ENCODE measurements around the gene CKAP2L.

CKAP2L gene, protein sequence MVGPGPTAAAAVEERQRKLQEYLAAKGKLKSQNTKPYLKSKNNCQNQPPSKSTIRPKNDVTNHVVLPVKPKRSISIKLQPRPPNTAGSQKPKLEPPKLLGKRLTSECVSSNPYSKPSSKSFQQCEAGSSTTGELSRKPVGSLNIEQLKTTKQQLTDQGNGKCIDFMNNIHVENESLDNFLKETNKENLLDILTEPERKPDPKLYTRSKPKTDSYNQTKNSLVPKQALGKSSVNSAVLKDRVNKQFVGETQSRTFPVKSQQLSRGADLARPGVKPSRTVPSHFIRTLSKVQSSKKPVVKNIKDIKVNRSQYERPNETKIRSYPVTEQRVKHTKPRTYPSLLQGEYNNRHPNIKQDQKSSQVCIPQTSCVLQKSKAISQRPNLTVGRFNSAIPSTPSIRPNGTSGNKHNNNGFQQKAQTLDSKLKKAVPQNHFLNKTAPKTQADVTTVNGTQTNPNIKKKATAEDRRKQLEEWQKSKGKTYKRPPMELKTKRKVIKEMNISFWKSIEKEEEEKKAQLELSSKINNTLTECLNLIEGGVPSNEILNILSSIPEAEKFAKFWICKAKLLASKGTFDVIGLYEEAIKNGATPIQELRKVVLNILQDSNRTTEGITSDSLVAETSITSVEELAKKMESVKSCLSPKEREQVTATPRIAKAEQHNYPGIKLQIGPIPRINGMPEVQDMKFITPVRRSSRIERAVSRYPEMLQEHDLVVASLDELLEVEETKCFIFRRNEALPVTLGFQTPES

DNA sequence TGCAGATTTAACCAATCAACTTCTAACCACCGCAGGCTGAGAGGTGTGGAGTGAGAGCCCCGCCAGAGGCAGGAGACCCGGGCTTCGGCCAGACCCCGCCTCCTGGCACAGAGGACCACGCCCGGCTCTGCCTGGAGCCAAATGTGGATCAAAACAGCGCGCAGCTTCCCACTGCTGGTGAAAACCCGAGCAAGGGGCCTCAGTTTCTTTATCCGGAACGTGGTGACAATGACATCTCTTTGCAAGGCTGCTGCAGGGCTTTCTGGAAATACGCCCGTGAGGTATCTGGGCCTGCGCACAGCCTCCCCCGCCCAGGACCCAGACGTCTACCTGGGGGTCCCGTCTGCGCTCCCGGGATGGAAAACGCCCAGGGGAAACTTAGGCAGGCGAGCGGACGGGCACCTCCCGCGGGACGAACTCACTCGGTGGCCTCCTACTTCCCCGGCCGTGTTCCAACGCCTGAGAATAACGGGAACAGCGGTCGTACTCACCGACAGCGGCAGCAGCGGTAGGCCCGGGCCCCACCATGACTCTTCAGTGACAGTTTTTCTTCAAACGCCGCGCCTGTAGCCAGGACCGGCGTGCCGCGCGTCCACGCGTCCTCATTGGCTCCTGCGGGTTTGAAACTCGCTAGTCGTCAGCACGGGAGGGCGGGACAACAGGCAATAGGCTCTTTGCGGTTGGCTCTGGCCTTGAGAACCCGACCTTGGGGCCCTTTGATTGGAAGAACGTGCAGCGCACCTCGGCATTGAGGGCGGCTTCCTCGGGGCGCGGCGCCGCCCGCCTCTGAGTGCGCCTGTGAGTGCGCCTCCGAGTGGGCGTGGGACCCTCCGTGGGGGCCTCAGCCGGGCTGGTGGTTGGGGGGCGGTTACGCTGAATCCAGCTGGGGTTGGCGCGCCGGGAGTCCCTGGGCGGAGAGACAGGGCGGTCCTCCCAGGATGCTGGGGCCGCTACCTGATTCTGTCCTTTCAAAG is at the start of gene CKAP2L:
Gene CKAP2L (minus strand): TSS at position 539 of the 974 bp plus-strand sequence. CDS start 11 bp downstream, at position 528.
- H3K27ac ChIP-seq, result peak within 1 kb of the TSS; percentile 80
- TF ChIP-seq ZFX (IDR thresholded peaks at IDR 0.05; ENCODE audit: borderline replicate concordance) (no peak), CTCF (IDR thresholded peaks at IDR 0.05) (no peak; the same call in 1 of the 2 replicates)

DNA sequence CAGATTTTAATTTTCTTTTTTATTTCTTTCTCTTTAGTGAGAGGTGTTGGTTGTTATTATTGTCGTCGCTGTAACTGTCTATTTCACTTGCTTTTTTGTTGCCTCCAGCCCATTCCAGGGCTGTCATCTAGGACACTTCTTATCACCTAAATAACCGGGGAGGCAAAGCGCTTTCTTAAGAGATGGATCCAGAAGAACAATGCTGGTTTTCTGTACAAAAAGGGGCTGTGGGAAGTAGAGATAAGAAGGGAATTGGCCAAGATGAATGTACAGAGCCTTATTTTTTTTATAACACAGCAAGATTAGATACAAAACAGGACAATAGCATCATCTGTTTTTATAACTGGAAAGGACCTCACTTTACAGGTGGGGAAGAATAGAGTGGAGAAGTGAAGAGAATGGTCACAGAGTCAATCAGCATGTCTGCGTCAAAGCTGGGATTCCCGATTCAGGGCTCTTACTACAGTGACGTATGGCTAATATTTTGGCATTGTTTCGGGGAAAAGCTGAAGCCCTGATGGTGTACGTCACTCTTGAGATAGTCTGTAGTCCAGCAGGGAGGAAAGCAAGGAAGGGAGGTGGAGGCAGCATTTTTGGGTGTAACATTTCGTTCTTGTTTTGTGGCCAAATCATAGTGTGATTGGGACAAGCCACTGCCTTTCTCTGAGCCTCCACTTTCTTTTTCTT is 49.0 kb upstream of the CKAP2L start:
- no peak overlapping the region for H3K27ac ChIP-seq
- no peak for TF ChIP-seq CTCF (IDR thresholded peaks at IDR 0.05)
- TF ChIP-seq ZFX (IDR thresholded peaks at IDR 0.05; ENCODE audit: borderline replicate concordance), result no peak

GRCh38 chr2:112812318-112813267 is 48.2 kb upstream of the CKAP2L start:
- TF ChIP-seq ZFX (IDR thresholded peaks at IDR 0.05; ENCODE audit: borderline replicate concordance) (no peak), CTCF (IDR thresholded peaks at IDR 0.05) (no peak)
- no peak overlapping the region for H3K27ac ChIP-seq

DNA sequence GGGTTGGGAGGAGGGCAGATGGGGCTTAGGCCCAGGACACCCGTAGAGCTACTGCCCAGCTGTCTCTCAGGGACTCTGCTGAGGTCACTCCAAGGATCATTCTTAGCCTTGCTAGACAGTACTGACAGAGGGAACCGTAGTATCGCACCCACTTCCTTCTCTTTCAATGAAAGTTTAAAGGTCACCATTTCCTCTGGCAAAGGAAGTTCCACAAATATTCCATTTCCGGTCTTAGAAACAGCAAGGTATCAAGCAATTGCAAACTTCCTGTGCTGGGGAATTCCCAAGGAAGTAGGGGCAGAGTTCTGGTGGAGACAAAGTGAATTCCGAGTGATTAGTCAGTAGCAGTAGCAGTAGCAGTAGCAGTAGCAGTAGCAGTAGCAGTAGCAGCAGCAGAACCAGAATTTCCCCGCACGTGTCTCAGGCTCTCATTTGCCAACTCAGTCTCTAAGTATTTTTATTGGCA is 47.5 kb upstream of the CKAP2L start:
- H3K27ac ChIP-seq, result no peak overlapping the region
- TF ChIP-seq ZFX (IDR thresholded peaks at IDR 0.05; ENCODE audit: borderline replicate concordance) (no peak), CTCF (IDR thresholded peaks at IDR 0.05) (no peak)

GRCh38 chr2:112811276-112811831 is 46.9 kb upstream of the CKAP2L start:
- no peak for TF ChIP-seq ZFX (IDR thresholded peaks at IDR 0.05; ENCODE audit: borderline replicate concordance)
- no peak for TF ChIP-seq CTCF (IDR thresholded peaks at IDR 0.05)
- no peak overlapping the region for H3K27ac ChIP-seq

Data from 22Rv1 (cell line).